T1000 (cell line): ENCODE data around the gene TEKTIP1.

ENCODE experiments used
- DNase-seq: peaks from one replicate; lab custom pipeline; 2025; ENCODE audit warnings: mixed read lengths; lab: John Stamatoyannopoulos, UW

TEKTIP1 gene

DNA sequence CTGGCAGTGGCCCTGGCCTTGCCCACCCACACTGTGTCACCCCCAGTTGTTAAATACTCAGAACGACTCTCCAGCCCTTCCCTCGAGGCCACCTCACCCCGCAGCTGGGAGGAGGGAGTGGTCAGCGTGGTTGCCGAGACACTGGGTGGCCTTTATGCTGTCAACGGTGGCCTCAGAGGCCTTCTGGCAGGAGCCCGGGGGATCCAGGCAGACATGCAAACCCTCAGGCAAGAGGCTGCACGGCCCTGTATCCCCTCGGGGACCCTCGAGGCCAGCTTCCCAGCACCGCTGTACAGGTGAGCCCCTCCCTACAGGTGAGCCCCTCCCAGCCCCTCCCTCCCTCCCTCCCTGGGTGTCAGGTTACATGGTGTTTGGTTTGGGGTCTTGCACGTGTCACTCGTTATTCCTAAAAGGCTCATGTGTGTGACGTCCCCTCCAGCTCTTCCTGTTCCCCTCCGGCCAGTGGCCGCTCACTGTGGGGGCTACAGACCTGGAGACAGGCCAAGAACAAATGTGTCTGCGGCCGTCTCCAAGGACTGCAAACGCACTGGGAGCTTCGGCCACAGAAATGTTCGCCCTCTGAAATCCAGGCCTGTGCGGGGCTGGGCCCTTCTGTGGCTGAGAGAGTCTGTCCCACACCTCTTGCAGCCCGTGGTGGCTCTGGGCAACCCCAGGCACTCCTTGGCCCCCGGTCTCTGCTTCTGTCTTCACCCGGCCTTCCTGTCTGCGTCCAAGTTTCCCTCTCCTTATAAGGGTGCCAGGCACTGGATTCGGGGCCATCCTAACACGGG lies at the start of gene TEKTIP1:
Gene TEKTIP1 (plus strand): TSS at position 210 of the 791 bp plus-strand sequence. CDS start 4 bp downstream, at position 214.
- DNase-seq: peak; percentile 13

DNA sequence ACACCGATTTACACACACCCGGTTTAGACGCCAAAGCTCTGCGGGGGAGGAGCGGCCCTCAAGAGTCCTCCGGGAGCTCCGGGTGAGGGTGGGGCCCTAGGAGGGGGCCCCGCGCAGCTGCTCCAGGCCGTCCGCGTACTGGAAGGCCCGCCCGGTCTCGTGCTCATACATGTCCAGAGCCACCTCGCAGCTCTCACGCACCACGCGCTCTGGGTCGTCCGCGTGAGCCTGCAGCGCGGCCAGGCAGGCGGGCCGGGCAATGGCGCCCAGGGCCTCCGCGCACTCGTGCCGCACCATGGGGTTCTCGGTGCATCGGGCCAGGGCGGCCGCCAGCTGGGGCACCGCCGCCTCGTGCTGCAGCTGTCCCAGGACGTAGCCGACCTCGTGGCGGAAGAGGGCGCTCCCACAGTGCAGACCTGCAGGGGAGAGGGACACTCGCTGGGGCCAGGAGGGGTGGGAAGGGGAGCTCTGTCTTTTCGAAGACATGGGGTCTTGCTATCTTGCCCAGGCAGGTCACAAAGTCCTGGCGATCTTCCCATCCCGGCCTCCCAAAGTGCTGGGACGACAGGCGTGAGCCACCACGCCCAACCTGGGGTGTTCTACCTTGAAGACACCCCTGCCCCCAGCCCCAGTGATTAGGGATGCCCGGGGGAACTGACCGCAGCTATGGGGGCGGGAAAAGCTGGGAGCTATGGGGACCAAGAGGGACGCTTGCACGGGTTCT lies 47.4 kb upstream of the TEKTIP1 start:
- no peak for DNase-seq

DNA sequence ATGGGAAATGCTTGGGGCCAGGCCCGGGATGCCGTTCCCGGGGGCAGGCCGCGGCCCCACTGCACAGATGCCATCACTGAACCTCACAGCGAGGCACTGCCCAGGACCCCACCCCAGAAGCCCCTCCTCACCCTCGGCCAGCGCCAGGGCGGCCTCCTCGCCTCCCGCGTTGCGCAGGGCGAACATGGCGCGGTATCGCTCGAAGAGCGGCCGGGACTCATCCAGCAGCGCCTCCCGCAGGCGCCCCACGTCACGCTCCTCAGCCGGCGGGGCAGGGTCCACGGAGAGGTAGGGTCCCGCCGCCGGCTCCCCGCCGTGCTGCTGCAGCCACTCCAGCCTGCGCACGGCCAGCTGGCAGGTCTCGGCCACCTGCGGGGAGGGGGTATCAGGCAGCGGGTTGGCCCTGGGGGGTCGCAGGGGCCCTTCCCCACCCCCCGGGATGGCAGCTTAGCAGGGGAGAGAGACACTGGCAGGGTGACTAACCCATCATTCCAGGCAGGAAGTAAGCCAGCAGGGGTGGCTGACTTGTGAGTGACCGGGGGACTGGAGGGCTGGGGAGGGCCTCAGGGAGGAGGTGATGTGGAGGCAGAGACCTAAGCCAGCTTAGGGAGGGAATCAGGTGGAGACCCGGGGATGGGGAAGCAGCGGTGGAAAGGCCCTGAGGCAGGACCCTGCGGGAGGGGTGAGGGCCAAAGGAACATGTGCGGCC lies 46.7 kb upstream of the TEKTIP1 start:
- no peak for DNase-seq

DNA sequence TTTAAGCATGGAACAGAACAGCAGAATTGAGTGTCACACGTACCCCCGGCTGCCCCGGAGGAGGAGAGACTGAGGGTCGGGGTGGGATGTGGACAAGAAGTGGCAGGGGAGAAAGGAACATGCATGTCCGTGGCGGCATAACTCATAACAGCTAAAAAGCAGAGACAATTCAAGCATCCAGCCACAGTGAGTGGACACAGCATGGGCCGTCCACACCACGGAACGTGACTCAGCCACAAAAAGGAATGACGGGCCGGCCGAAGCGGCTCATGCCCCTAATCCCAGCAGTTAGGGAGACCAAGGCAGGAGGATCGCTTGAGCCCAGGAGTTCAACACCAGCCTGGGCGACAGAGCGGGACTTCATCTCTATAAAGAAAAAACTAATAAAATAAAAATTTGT lies 46.1 kb upstream of the TEKTIP1 start:
- no peak for DNase-seq

DNA sequence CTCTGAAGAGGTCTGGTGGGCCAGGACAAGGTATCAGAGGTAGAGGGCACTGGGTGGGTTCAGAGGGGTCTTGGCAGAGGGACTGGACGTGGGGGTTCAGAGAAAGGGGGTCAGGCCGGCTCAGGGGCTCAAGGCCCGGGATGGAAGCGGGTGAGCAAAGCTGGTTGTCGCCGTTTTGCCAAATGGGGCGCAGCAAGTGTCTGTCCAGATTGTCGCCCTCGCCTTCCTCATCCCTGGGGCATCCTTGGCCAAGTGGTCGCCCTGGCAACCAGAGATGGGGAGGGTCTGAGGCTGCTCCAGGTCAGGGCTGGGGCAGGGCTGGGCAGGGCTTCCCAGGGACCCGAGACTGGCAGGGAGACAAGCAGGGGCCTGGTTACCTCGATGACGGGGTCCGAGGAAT lies 45.3 kb upstream of the TEKTIP1 start:
- no peak for DNase-seq

DNA sequence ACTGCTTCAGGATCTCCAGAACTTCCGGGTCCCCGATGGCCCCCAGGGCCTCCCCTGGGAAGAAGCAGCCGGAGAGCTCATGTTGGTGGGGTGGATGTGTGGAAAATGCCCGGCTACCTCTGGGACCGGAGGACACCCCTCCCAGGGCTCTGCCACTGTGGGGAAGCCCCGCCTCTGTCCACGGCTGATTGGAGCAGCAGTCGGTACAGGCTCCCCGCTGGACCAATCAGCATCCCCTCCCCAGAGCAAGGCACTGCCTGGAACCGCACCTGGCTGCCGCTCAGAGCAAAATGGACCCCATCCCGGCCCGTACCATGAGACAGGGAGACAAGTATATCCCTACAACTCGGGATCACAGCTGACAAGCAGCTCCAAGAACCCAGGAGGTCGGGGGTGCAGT lies 44.9 kb upstream of the TEKTIP1 start:
- no peak for DNase-seq

DNA sequence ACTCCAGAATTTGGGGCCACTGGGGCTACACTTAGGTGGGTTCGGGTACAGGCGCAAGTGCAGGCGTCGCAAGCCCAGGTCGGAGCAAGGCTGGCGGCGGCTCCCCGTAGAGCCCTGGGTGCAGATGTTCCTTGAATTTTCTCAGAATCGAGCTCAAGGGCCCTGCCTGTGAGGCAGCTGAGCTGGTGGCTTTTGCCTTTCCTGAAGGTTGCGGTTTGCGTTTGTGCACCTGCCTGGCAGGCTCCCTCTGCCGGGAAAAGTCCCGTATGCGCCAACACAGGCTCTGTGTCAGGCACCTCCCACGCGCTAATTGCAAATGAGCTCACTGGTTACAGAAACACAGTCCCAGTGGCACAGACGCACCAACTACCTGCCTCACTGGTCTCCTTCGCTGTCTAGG lies 44.4 kb upstream of the TEKTIP1 start:
- DNase-seq: no peak

DNA sequence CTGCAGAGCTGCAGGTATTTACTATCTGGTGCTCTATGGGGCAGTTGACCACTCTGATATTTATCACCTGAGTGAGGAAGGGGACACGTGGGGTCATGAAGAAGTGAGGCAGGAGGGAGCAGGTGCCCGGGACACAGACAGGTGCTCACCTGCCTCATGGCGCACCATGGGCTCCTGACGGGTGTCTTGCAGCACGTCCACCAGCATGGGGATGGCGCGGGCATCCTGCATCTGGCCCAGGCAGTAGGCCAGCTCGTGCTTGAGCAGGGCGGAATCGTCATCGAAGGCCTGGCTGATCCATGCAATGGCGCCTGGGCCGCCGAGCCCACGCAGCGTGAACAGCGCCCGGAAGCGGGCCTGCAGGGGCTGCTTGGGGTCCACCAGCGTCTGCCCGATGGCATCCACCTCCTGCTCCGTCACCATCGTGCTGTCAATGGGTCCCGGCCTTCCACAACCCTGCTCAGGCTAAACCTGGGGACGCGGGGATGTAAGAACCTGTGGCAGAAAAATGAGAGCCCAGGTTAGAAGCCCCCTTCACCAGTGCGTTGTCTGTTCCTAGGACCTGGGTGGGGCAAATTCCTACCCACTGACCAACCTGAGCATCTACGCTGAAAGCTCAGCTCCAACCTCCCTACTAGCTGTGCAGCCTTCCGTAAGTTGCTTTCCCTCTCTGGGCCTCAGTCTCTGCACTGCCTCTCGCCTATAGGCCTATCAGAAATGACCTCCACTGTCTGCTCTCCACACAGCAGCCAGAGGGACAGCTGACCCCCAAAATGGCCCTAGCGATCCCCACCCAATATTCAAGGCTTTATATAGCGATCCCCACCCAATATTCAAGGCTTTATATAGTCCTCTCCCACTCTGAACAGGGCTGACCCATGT lies 42.3 kb upstream of the TEKTIP1 start:
- no peak for DNase-seq

DNA sequence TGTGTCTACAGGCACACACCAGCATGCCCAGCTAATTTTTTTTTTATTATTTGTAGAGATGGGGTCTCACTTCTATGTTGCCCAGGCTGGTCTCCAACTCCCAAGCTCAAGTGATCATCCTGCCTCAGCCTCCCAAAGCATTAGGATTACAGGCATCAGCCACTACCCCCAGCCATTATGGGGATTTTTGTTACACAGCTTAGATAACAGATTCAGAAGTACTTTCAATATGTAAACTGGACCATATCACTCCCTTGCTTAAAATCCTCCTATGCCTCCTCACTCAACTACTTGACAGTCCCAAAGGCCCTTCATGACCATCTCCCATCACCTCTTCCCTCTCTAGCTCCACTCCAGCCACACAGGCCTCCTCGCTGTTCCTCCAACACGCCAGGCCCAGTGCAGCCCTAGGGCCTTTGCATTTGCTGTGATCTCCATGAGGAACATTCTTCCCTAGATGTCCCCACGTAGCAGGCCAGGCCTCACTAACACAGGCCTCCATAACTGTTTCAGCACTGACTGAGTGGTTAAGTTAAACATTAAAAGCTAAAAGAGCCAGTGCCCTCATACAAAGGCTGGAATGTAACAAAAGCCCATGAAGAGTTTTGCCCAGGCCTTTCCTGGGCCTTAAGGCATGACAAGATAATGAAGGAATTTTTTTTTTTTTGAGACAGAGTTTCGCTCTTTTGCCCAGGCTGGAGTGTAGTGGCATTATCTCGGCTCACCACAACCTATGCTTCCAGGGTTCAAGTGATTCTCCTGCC lies 41.0 kb upstream of the TEKTIP1 start:
- no peak for DNase-seq

DNA sequence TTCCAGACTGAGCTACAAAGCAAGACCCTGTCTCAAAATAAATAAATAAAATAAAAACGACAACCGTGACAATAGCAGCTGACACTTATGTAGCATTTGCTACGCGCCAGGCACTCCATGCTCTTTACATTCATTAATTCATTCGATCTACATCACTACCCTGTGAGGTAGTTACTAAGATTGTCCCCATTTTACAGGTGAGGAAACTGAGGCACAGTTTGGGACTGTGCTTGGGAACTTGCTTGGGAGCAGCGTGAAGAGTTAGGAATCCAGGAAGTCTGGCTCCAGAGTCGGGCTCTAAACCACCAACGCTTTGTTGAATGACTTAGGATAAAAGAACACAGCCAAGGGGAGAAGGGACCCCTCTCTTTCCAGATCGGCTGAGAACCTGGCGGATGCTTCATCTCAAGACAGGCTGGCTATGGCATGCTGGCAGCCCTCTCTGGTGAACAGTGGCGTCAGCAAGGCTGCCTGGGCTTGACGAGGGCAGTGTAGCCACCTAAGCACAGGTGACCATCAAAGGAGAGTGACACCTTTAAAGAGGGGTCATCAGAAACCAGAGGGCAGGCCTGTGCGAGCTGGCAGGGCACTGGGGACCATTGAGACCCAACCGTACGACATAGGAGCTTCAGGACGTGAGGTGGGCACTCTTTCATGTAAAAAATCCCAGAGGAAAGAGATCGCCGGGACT lies 39.1 kb upstream of the TEKTIP1 start:
- DNase-seq: no peak

DNA sequence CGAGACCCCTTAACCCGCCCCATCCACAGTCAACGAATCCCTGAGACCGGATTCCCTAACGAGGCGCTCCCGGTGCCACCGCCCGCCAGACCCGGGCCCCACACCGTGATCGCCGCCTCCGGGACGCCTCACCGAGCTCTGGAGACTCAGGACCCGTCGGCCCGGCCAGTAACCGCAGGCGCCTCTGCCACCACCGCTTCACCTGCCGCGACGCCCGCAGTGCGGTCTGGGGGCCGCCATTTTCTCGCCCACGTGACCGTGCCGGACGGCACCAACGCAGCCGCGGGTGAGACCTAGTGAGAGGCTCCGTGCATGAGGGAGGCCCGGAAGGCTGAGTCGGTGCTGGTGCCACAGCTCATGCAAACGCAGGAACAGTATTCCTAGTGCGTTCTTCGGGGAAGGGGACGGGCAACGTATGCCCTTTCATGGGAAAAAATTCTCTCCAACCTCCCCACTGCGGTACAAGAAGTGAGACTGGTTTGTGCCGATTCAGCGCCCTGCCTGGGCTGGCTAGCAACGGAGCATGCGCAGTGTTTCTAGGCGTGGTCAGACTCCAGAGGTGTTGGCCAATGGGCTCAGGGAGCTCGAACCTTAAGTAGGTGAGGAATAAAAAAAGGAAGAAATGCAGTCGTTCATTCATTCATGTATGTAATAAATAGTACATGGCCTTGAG lies 38.4 kb upstream of the TEKTIP1 start, which contains the start of gene DOHH:
Gene DOHH (minus strand): TSS at position 246 of the 673 bp plus-strand sequence. CDS start 3,860 bp downstream, outside the sequence.
- DNase-seq: peak; percentile 90

DNA sequence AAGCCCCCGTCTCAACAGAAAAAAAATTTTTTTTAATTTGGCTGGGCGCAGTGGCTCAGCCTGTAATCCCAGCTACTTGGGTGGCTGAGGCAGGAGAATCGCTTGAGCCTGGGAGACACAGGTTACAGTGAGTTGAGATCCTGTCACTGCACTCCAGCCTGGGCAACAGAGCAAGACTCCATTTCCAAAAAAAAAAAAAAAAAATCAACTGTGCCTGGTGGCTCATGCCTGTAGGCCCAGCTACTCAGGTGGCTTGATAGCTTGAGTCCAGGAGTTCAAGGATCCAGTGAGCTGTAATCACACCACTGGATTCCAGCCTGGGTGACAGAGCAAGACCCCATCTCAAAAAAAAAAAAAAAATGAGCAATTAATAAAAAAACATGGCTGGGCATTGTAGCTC lies 37.2 kb upstream of the TEKTIP1 start:
- no peak for DNase-seq

DNA sequence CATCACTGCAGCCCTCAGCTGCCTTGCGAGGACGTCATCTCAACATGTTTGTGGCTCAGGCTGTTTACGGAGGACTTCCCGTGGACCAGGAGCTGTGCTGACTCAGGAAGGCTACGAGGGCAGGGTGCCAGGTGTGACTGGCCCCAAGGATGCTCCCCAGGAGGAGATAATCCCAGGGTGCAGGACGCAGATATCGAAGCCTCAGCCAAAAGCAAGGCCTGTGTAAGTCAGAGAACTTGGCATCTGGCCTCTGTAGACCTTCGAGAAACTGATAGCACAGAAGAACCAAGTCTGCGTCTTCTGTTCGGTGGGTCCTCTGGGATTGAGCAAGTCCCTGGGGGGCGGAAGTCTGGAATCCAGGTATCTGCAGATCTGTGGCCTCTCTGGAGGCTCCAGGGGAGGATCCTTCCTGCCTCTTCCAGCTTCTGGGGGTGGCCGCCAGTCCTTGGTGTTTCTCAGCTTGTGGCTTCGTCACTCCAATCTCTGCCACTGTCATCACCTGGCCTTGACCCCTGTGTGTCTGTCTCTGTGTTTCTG lies 35.9 kb upstream of the TEKTIP1 start:
- DNase-seq: no peak

DNA sequence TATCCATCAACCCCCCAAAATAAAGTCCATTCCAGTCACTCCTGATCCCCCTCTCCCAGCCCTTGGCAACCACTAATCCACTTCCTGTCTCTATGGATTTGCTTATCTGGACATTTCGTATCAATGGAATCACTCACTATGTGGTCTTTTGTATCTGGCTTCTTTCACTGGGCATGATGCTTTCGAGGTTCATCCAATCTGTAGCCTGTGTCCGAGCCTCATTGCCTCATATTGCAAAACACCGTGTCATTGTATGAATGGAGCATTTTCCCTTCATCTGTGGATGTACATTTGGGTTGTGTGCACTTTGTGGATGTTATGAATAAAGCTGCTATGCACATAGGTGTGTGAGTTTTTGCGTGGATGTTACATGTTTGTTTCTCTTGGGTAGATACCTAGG lies 34.2 kb upstream of the TEKTIP1 start:
- no peak for DNase-seq

DNA sequence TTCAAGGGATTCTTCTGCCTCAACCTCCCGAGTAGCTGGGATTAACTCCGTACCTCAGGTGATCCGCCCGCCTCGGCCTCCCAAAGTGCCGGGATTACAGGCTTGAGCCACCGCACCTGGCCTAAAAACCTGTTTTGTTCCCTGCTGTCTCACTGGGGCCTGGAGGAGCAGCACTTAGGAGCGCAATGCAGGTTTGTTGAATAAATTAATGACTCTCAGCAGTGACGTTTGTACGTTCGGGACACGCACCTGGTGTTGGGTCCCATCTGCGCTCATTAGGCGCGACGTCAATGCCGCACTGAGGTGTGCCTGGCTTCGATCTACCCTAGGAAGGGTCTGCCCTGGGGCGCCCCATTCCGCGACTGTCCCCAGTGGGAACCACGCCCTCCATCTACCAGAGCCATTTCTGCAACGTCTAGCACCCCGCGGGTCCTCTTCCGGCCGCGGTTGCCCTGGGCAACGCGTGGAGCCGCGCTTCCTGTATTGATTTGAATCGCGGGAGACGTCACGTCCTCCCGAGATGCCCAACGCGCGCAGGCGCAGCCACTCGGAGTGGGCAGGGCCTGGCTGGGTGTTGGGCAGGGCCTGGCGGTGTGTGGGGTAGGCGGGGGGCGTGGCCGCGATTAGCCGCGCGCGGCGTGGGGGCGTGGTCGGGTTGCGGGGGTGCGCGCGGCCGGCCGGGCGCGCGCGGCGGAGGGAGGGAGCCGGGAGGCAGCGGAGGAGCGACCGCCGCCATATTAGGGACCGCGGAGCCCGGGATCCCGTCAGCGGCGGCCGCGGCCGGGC lies 33.2 kb upstream of the TEKTIP1 start, which contains the start of gene FZR1:
Gene FZR1 (plus strand): TSS at position 714 of the 786 bp plus-strand sequence. CDS start 16,679 bp downstream, outside the sequence.
- peak; percentile 97 for DNase-seq

DNA sequence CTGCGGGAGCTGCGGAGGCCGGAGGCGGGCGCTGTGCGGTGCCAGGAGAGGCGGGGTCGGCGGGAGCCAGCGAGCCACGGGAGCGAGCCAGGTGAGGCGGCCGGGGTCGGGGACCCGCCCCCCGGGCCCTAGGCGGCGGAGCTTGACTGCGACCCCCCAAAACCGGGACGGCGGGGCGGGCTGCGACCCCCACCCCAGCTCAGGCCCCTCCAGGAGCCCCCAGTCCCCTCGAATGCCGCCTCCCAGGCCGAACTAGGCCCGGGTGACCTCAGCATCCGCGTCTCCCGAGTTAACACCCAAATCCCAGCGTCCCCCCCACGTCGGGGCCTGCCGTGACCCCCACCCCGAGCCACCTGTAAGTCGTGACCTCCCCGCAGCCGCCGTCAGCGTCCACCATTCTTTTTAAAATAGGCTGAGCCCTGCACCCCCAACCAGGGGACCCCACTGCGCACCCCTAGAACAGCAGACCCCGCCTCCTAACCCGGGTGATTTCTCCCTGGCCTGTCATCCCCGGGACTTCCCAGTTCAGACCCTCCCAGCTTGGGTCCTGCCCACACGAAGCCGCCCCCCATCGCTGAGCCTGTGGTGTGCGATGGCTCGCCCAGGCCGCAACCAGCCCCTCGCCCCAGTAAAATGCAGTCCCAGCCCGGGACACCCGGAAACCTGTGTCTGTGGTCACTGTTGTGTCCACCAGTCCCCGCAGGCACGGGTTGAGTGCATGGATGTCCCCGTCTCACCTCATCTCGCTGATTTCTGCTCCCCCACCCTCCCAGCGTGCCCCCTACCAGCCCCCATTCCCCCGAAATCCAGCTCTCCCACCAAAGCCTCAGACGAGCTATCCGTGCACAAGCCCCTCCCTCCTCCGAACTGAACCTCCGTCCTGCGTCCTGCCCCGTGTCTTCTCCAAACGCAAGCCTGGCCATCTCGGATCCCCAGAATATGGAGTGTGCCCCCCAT lies 32.3 kb upstream of the TEKTIP1 start:
- DNase-seq: no peak
